Spleen (tissue), 7 donors: ENCODE data around the gene EFCAB13.
A peak's percentile ranks its signal among the peaks of the same experiment; 100 is the strongest.

Experiments
- CTCF ChIP-seq, 11 experiments: fragments of 200-600 bp in 7 of 11; fragments of 450-650 bp in 4 of 11; sonication (generic) in 4 of 11; IDR thresholded peaks in 8 of 11; conservative IDR thresholded peaks in 3 of 11; 1 replicate in 7 of 11; 2 replicates in 4 of 11; pipeline versions ENCODE4 v1.4.0 to v1.8.0; 2016 to 2021; ENCODE audit warnings: antibody characterized with exemption in 11 of 11, inconsistent platforms in 4 of 11, mild to moderate bottlenecking in 1 of 11
- POLR2A ChIP-seq, 3 donors: fragments of 450-650 bp; IDR thresholded peaks; one replicate each; pipeline ENCODE4 v1.5.1; 2017; ENCODE audit warnings: antibody characterized with exemption in 3 of 3, mild to moderate bottlenecking in 1 of 3
- donor health status: DM: no; HTN: no; CAD: no; lungs with moderate emphysema.
- donor health status: DM: no; HTN: no; CAD: no.
- donor health status: DM: no; HTN: no; CAD: no.

DNA sequence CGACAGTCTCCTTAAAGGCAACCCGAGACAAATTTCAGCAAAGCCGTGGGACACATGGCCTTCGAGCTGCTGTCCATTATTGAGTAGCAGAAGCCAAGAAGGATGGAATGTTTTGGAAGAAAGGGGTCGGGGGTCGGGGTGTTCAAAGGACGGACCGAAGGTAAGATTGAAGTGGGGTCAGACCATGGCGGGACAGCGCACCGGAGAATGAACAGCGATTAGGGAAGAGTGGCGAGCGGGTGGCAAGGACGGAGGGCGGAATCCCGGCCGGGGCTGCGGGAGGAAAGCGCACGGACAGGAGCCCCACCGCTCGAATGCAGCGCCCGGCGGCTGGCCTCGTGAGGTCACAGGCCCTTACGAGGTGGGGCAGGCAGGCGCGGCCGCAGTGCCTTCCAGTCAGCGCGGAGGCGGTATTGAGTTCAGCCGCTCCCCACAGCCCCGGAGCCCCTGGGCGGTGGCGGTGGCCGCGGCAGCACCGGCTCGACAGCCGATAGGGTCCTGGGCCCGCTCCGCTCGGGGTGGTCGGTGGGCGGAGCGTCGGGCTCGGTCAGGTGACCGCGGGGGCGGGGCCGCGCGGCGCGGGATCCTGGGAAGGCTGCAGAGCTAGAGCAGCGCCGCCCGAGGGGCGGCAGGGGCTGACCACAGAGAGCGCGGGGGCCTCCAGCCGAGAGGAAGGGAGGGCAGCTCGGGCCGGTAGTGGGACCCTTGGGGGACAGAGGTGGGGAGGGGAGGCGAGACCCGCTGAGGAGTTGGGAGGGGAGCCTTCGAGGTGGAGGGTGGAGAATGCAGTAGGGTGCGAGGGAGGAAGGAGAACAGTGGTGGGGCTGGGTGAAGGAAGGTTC lies at the start of gene EFCAB13:
- TF ChIP-seq CTCF (IDR thresholded peaks at IDR 0.05 in 8 of 11, conservative IDR thresholded peaks at IDR 0.05 in 3 of 11) (peak in 8 of 11 experiments; percentile 11 to 50 (median 34)), POLR2A (IDR thresholded peaks at IDR 0.05) (peak in 2 of 3 donors; percentile 94 to 96)
